HG03442 (cell line): ENCODE data around the gene LNPK.
"Not testable (repeated sequence)": the region's sequence is repeated elsewhere in the genome, so short reads cannot be mapped to it uniquely, and the experiment has no call there.

Source experiments
- ATAC-seq: cut with Tn5 transposase; IDR thresholded peaks from one replicate; pipeline ENCODE4 v1.9.1; 2021; ENCODE audit warnings: mild to moderate bottlenecking, moderate library complexity; ENCODE audit not compliant: unreplicated experiment

Gene LNPK

GRCh38 chr2:175913267-175913666 is 88.8 kb downstream of the LNPK start:
- ATAC-seq: not testable (repeated sequence)

GRCh38 chr2:175904035-175904434 is 98.0 kb downstream of the LNPK start:
- no peak for ATAC-seq

GRCh38 chr2:175903384-175903936 is 98.6 kb downstream of the LNPK start:
- ATAC-seq: no peak

- not testable (repeated sequence) for ATAC-seq
Measured at GRCh38 chr2:175895957-175896356, 106.1 kb downstream of the LNPK start.

- no peak for ATAC-seq
Measured at GRCh38 chr2:175892046-175892445, 110.0 kb downstream of the LNPK start.

- no peak for ATAC-seq
Measured at GRCh38 chr2:175890636-175891242, 111.3 kb downstream of the LNPK start.

- no peak for ATAC-seq
Measured at GRCh38 chr2:175889701-175890302, 112.3 kb downstream of the LNPK start.

- no peak for ATAC-seq
Measured at GRCh38 chr2:175887776-175888175, 114.3 kb downstream of the LNPK start.

GRCh38 chr2:175884697-175885393 is 117.2 kb downstream of the LNPK start:
- ATAC-seq: no peak

GRCh38 chr2:175883586-175884194 is 118.4 kb downstream of the LNPK start:
- ATAC-seq: no peak

GRCh38 chr2:175879679-175880078 is 122.4 kb downstream of the LNPK start:
- ATAC-seq: no peak

GRCh38 chr2:175877845-175878544 is 124.1 kb downstream of the LNPK start:
- ATAC-seq: no peak

GRCh38 chr2:175874291-175874690 is 127.8 kb downstream of the LNPK start:
- no peak for ATAC-seq
